GM21526 (cell line): ENCODE data around the gene EFCAB7.

Experiments used
- ATAC-seq: cut with Tn5 transposase; IDR thresholded peaks from one replicate; pipeline ENCODE4 v1.9.1; 2021; ENCODE audit warnings: moderate library complexity; ENCODE audit not compliant: unreplicated experiment, low FRiP score

The EFCAB7 gene

DNA sequence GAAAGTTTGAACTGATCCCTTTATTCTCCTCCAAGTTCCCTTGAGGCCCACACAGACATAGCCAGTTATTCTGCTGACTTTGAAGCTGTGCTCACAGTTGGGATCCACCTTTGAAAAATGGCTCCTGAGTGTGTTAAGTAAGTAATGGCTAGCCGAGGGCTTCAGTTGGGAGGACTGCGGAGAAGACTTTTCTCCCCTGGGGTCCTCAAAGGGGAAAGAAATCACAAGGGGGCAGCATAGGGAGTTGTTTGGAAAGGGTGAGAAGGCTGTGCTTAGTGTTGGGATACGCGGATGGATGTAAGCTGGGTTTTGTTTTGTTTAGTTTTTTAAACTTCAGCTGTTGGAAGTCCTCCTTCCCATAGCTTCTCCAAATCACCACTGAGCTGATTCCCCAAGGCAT lies 78.1 kb downstream of the EFCAB7 start:
- no peak for ATAC-seq

DNA sequence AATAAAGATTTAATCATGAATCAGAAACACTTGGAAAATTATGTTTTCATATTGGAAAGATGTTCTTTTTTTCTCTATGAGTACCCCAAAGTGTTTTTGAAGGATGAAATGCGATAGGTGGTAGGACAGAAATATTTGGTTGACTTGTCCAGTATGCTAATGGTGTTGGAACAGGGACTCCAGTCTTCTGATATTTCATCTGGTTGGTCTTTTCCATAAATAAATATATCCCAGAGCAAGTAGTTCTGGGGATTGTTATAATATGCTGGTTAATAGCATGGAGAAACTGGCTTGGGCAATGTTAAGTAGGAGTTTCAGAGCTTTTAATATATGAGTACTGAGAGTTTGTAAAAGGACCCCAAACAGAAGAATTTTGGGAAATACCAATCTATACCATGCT lies 78.6 kb downstream of the EFCAB7 start:
- no peak for ATAC-seq

DNA sequence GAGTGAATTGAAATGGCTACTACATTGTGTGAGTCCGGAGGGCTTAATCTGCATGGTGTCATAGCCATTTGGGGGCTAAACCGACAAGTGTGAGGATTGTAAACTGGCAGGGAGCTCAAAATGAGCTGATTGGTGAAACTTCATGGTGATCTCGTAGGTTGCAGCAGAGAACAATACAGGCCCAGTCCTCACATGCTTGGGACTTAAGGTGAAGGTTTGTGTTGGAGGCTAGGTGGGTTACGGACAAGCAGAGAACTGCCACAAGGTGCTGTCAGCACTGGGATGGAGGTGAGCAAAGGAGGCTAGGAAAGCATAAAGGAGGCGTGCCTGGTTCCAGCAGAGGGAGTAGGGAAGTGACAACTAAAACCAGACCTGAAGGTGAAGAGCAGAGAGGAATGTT lies 79.3 kb downstream of the EFCAB7 start:
- ATAC-seq, result no peak

DNA sequence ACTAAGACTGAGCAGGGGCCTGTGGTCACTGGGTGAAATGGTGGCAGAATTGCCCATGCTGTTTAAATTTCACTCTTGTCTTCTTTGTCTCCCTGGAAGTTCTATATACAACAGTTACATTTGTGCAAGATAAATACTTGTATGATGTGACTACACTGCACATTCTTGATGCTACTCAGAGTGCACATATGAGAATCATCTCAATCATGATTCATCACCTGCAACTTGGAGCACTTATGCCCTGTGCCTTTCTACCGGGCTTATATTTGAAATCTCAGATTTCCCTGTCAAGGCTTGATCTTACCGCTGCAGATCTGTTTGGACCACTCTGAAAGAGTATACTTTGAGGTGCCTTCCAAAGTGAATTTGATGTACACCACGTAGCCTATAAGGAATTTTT lies 80.5 kb downstream of the EFCAB7 start:
- no peak for ATAC-seq

DNA sequence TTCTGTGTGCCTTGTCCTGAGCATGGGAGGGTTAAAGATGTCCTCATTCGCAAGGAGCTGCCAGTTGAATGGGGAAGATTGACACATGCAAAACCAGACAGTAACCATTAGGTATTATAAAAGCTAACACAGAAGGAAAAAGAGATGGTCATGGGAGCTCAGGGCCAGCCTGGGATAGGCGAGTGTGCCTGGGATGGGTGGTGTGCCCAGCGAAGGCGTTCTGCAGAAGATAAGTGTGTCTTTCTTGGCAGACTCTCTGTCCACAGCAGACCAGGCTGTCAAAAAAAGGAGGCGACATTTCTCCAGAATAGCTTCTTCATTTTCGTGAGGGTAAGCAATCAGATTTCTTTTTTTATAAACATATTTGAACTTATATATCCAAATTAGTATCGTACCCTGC lies 84.0 kb downstream of the EFCAB7 start:
- ATAC-seq, result no peak

DNA sequence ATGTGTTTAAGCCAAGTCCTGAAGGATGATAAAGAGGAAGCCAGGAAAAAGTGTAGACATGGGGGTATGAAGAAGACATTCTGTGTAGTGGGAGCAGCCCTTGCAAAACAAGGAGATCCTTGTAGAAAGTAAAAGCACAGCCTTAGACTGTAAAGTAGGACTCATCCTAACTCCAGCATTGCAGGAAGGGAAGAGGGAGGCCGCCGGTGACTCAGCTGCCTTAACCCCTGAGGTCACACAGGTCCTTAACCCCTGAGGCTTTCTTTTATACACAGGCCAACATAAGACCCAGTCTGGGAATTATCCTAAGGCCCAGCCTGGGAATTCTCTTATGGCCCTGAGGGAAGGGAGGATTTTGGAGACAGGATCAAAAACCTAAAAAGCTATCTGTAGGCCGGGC lies 87.9 kb downstream of the EFCAB7 start:
- no peak for ATAC-seq

DNA sequence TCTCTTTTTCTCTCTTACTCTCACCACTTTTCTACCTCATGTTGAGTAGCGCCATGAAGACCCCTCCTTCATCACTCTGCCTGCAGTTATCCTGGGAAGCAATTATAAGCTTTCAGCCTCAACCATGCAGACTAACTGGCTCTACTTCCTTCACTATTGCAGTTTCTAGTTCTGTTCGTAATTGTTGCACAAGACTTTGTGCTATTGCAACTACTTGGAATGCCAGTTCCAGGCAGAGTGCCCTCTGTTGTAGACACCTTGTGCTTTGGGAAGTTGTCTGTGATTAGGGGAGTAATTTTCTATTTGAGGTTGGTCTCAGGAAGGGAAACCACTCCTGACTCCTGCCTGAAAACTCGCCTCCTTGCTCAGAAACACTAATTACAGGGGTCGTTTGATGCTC lies 89.2 kb downstream of the EFCAB7 start:
- ATAC-seq, result no peak

DNA sequence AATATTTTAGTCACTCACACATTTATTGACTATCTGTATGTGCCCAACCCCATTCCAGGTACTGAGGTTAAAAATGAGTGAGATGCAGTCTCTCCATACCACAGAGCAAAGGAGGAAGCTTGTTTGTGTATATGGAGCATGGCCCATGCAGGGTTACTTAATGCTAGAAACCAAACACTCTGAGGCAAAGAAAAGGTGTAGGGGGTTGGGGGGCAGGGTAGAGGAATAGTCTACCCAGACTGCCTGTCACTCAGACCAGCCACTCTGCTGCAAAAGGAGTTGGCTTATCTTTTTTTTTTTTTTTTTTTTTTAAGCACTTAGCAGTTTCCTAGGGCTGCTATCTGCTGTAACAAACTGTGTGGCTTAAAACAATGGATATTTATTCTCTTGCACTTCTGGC lies 89.6 kb downstream of the EFCAB7 start:
- ATAC-seq, result no peak

DNA sequence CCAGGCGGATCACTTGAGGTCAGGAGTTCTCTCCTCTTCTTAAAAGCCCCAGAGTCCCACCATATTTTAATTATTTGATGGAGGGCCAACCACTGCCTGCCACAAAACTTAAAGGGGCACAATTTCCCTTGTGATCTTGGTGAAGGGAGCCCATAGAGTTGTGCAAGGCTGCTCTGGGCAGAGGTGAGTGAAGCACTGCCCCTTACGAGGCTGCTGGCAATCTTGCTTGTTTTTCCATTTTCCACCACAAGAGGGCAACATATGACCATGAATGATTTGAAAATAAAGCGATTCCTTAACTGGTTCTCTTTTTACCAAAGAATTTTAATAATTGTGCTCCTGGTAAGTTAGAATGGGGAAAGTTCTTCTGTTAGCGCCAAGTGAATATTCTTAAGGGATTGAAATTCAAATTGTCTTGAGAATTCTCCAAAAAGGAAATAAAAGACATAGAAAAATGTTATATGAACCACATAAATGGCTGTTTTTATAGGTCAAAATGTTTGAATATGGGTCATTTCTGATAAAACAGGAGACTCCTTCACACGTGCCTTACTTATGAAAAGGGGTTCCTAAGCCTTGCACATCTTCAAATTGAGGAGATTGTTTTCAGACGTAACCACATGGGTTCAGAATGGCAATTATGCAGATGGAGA lies 92.6 kb downstream of the EFCAB7 start:
- ATAC-seq, result no peak

DNA sequence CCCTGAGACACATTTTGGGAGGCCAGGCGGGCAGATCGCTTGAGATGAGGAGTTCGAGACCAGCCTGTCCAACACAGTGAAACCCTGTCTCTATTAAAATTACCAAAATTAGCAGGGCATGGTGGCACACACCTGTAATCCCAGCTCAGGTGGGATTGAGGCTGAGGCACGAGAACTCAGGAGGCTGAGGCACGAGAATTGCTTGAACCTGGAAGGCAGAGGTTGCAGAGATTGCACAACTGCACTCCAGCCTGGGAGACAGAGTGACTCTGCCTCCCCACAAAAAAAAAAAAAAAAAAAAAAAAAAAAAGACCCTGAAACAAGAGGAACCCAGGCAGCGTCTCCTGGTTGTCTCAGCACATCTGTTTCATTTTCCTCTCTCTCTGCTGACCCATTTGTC lies 94.1 kb downstream of the EFCAB7 start:
- ATAC-seq, result no peak

DNA sequence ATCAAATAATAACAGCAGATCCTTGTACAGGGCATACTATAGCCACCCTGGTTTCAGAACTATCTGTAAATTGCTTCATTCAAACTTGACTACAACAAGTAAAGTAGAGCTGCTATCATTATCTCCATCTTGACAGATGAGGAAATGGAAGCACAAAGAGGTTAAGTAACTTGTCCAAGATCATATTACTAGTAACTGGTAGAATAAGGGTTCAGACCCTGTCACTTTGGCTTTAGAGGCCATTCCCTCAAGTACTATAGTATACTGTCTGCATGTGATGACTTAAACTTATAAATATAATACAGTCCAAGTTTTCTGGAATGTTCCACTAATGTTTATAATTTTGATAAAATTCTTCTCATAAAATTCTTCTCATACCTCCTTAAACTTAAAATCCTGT lies 94.7 kb downstream of the EFCAB7 start:
- ATAC-seq, result no peak

DNA sequence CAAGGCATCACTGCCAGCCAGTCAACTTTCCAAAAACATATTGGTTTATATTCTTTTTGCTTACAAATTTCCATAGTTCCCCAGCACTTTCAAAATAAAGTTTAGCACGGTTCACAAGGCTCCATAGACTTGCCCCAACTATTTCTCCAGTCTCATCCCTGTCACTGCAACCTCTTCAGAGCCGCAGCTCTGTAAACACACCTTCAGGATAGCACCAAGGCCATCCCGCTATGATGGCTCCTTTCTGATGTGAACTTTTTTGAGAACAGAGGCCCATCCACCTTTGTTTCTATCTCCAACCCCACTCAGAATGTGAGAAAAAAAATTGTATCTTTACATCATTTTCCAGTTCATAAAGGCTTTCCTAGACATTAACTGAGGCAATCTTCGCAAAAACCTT lies 96.2 kb downstream of the EFCAB7 start:
- ATAC-seq, result no peak

DNA sequence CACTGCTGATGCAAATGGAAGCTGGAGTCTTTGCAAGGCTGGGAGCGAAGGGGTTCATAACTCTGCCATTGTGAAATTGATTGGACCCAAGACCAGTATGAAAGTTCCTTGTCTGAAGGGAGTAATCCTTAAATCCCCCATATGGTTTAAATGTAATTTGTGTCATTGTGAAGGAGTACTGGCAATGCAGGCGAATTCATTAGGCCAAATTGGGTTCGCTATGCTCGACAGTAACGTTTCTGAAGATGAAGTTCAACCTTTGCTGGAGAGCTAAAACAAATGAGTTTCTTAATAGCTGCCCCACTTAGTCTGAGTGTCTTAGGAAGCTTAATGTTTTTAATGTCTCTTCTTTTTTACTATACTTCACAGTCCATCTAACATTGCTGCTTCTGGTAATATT lies 97.3 kb downstream of the EFCAB7 start:
- ATAC-seq, result no peak

DNA sequence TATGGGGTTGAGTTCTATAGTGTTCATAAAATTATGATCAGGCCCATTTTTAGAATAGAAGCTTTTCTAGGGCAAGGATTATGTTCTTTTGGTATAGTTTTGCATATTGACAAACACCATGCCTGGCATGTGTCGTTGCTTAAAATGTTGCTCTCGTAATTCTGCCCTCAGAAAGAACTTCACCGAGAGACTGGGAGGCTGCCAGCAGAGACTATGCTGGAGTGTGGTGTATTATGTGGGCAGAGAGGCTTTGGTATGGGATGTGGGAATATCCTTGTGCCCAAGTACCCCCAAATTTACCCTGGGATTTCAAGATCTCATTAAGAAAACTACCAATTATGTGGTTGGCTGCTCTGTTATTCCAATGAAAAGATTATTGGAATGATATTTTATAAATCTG lies 97.8 kb downstream of the EFCAB7 start:
- no peak for ATAC-seq

DNA sequence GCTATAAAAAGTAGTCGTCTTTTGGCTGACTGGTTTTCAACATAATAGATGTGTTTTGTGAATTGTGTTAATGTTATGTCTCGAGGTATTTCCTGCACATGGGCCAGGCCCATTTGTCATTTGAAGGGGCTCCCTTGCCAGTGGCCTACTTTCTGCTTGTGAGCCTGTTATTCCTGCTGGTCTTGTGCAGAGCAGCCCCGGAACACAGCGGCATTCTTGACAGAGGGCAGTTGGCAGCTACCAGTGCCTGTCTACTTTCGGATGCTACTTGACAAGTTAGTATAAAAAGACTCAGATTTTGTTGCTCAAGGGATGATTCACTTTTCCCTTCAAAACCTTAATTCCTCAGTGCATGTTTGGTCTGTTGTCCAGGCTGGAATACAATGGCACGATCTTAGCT lies 98.4 kb downstream of the EFCAB7 start:
- no peak for ATAC-seq
